ENCODE measurements around the gene NEUROG2.

DNA sequence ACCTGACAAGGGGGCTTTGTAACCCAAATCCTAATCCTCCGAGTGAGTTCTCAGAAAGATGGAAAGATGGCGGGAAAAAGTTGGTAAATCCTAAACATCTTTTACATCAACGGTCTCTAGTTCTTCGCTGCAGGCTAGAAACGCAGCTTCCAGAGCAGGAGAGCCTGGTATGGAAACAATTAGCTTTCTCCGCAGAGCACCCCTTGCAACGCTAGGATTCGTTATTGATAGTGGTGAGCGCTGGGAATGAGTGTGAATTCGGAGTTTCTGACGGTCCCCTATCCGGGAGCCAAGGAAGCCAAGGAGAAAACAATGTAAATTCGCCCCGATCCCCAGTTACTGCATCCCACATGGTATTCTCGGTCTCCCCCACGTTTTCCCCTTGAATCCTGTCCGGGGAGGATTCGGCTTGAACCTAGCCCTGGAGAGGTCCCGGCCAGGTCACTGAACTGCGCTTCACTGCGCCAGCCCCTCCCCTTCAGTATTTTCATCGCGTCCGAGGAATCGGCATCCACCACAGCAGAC lies 4.7 kb upstream of the NEUROG2 start:
- TF ChIP-seq EZH2phosphoT487 (IDR thresholded peaks at IDR 0.05; ENCODE audit: borderline replicate concordance): no peak
- TF ChIP-seq, protein P1, sequence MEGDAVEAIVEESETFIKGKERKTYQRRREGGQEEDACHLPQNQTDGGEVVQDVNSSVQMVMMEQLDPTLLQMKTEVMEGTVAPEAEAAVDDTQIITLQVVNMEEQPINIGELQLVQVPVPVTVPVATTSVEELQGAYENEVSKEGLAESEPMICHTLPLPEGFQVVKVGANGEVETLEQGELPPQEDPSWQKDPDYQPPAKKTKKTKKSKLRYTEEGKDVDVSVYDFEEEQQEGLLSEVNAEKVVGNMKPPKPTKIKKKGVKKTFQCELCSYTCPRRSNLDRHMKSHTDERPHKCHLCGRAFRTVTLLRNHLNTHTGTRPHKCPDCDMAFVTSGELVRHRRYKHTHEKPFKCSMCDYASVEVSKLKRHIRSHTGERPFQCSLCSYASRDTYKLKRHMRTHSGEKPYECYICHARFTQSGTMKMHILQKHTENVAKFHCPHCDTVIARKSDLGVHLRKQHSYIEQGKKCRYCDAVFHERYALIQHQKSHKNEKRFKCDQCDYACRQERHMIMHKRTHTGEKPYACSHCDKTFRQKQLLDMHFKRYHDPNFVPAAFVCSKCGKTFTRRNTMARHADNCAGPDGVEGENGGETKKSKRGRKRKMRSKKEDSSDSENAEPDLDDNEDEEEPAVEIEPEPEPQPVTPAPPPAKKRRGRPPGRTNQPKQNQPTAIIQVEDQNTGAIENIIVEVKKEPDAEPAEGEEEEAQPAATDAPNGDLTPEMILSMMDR (conservative IDR thresholded peaks at IDR 0.05; ENCODE audit: low read length): no peak

All from Loucy (cell line).